ENCODE results near the gene IRF5.

Gene IRF5

DNA sequence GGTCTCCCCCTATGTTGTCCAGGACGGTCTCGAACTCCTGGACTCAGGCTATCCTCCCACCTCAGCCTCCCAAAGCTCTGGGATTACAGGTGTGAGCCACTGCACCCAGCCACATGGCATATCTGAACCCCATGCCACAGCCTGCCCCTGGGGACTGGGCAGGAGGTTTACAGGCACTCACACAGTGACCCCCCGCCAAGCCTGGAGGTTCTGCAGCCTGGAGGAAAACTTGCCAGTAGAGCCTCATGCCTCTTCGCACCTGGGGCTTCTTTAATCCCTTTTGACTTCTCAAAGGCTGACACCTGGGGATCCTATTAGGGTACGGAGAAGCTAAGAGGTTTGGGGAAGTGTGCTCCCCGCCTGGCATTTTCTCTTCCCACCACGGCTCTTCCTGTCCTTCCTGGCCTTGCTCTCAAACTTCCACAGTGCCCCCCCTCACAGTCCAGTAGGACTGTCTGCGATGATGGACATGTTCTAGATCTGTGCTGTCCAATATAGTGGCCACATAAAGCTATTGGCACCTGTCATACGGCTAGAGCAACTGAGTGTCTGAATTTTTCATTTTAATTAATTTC, 15.8 kb upstream of the IRF5 start:
- no peak for DNase-seq

DNA sequence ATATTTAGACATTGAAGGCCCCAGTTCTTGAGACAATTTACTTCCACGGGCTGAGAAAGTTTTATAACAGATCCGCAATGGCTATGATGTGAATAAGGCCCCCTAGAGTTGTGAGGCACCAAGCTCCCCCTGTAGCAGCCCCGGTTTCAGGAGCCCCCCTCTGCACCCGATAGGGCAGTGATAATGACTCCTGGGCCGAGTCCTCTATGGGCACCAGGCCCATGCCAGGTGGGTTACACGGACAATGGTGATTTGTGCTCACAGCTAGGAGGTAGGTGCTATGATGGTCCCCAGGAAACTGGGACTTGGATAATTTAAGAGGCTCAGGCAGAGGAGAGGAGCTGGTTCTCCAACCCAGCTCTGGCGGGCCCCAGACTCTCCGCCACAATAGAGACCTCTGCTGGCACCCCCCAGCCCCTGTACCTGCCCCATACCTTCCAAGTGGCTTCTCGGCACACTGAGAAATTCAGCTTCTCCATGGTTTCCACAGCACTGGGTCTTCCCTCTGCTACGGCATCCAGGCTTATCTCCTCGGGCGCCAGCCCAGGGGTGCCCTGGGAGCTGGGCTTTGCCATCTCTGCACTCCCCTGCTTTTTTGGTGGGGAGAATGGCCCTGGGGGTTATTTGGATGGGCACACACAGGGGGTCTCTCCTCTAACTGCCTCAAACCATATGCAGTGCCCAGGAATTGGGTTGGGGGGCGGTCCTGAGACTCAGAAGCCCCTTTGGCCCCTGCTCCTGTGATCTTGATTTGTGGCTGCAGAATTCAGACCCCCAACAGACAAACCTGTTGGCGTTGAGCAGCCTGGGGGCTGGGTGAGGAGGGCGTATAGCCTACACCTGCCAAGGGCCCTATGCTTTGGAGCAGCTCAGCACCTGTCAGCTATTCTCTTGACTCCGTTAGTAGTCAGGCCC, 15.0 kb upstream of the IRF5 start:
- DNase-seq = no peak

DNA sequence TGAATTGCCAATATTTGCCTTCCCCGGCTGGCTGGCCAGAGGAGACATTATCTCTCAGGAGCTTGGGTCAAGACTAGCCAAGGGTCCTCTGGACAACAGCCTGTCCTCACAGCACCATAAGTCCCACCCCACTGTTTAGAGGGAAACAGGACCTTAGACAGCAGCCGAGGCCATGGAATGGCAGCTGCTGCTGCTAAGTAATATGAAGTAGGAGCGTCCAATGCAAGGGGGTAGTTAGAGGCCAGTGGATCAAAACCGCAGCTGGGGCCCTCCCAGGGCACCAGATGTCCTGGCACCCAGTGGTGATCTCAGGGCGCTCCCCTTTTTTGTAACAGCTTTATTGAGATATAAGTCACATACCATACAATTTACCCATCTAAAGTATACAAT, 14.3 kb upstream of the IRF5 start:
- DNase-seq = no peak

DNA sequence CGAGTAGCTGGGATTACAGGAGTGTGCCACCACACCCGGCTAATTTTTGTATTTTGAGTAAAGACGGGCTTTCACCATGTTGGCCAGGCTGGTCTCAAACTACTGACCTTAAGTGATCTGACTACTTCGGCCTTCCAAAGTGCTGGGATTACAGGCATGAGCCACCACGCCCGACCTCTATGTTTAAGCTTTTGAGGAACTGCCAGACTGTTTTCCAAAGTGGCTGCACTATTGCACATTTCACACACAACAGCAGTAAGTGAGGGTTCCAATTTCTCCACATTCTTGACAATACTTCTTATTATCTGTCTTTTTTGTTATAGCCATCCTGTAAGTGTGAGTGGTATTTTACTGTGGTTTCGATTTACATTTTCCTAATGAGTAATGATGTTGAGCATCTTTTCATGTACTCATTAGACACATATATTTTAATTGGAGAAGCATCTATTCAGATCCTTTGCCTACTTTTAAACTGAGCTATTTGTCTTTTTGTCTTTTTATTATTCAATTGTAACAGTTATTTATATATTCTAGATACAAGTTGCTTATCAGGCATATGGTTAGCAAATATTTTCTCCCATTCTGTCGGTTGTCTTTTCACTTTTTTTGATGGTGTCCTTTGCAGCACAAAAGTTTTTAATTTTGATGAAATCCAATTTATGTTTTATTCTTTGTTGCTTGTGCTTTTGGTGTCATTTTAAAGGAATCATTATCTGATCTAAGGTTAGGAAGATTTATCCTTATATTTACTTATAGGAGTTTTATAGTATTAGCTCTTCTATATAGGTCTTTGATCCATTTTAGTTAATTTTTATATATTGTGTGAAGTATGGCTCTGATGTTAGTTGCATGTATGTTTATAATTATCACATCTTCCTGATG, 12.8 kb upstream of the IRF5 start:
- no peak for DNase-seq

DNA sequence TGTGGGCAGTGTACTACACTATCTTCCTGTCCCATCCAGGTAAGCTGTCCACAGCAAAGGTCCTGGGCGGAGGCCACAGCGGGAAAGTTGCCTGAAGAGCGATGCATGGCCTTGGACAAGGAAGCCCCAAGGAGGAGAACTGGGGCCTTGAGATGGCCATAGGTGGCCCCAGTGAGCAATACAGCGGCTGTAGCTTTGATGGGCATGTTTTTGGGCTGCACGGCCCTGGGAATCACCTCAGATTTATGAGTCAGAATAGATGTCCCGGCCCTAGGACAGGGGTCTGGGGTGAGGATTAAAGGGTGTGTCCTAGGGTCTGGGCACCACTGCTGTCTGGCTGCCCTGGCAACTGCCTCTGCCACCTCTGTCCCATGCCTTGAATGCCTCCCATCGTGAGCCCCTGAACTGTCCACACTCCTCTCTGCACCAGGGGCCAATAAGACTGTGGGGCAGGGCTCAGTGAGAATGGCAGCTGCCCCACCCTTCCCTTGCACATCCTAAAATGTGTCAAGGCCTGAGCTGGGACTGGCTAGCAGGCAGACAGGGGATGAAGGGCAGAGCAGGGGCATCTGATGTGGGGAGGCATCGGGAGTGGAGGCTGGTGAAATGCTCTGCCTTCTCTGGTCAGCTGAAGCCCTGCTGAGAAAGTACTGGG, 9.4 kb upstream of the IRF5 start:
- DNase-seq = no peak

DNA sequence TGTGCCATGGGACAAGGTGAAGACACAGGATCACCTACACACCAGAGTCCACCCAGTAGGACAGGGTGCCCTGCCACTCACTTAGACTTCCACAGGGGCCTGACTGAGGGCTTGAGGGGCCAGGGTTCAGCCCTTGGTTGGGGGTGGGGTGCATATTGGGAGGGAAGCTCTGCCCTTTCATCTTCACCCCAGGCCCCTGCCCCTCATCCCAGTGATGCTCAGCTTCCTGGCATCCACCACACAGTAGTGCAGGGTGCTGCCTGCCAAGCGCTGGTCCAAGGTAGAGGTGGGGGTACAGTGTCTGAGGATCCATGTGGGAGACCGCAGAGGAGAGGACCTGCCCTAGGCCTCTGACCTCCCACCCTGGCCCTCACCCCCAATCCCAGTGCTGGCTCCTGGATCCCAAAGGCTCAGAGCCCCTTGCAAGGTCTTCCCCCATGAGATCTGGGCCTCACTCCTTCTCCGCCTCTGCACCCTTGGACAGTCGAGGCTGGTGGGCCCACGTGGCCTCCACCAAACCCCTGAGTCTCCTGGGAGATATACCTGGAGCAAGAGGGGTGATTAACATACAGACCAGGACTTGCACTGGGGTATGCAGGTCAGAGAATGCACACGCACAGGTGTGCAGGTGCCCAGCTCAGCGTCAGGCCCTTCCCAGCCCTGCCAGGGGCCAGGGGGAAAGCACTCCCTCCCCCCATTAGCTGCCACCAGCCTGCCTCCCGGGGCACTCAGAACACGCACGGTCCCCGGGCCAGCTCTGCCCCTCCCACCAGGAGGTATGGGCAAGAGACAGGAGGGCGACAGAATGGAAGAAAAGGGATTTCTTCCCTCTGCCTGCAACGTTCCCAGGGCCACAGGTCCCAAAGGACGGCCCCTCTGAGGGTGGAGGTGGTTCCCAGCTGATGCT, 8.6 kb upstream of the IRF5 start:
- no peak for DNase-seq

DNA sequence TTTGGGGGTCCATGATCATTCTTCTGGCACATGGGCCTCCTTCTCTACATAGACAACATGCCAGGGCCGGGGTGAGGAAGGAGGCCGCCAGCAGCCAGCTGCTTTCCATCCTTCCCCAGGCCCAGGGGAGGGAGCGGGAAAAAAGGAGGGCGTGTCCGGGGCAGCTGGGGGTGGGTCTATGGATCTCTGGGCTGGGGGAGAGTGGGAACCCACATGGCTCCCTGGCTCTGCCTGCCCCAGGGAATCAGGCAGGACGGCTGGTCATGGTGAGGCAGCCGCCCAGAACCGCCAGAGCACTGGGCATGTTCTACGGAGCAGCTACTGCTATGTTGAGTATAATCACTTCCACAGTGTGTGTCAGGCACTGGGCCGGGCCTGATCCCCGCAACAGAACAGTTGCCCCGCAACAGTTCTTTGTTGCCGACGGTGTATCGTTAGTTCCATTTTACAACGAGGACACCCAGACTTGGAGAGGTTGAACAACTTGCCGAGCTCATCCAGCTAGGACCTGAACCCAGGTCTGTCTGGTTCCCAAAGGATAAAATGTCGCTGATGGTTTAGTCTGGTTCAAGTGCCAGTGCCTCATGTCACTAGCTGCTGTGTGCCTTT, 6.4 kb upstream of the IRF5 start:
- no peak for DNase-seq

DNA sequence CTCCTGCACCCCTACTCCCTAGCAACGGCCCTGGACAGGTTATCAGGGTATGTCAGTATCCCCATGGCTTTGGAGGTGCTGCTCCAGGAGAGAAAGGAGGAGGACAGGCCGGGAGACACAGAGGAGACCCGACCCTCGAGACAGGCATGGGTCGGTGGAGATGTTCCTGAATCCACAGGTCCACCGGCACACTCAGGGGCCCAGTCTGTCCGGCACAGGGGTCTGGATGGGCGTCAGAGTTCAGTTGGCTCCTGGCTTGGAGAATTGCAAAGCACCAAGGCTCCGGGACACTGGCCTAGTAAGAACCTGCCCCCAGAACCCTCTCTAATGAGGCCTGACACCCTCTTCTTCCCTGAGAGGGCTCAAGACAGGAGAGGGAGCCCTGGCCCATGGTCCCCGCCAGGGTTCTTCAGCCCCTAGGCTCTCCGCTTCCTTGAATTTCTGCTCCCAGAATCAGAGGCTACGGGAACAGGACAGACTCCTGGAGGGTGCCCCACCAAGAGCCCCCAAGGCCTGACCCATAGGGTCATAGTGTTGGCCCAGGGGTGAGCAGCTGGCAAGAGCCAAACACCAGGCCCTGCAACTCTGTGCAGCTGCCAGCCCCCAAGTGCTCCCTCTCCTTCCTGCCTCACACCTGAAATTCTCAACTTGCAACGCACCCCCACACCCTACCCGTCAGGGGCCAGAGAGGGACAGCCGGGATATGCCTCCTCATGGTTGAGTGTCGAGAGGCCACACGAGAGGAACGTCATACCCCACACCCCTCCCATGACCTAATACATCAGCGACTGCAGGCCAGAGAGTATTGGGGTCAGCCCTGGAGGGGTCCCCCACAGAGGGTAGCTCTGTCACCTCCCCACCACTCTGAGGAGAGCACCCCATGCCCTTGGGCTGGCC, 5.5 kb upstream of the IRF5 start:
- DNase-seq = no peak

DNA sequence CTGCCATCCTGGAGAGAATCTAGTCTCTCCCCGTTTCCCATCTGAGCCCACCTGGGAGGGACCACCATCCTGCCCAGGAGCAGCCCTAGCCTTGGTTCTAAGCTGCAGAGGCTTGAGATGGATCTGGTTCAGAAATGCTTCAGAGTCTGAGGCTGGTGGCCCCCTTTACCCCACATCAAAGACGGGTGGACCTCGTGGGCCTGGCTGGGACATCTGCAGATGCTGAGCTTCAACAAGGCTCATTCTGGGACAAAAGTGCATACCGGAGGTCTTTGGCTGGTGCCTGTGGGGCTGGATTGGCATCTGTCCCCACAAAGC, 4.9 kb upstream of the IRF5 start:
- no peak for DNase-seq

DNA sequence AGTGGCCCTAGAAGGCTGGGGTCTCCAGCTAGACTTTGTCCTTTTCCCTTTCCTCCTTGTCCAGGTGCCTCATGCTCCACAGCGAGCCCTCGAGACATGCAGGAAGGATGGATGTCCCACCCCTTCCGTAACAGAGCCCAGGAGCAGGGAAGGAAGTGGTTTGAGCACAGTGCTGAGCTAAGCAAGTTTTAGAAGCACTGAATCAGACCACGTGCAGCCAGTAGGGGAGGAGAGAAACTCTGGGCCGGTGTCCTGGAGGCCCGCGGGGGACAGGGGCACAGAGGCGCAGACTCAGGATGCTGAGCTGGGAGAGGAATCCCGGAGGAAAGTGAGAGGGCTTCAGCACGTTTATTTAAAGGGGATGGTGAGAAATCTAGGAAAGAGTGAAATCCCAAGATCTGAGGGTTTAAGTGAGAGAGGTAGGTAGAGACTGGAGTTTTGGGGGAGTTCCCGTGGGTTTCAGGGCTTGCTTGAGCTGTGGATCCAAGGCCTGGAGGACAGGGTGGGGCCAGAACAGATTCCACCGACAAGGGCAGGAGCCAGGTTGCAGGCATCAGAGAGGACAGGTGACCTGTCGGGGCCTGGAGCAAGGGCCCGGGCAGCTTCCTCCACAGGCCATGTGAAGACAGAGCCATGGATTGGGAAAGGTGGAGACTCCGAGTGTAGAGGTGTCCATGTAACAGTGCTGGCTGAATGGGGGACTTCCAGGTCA, 4.4 kb upstream of the IRF5 start:
- peak; percentile 52 for DNase-seq

DNA sequence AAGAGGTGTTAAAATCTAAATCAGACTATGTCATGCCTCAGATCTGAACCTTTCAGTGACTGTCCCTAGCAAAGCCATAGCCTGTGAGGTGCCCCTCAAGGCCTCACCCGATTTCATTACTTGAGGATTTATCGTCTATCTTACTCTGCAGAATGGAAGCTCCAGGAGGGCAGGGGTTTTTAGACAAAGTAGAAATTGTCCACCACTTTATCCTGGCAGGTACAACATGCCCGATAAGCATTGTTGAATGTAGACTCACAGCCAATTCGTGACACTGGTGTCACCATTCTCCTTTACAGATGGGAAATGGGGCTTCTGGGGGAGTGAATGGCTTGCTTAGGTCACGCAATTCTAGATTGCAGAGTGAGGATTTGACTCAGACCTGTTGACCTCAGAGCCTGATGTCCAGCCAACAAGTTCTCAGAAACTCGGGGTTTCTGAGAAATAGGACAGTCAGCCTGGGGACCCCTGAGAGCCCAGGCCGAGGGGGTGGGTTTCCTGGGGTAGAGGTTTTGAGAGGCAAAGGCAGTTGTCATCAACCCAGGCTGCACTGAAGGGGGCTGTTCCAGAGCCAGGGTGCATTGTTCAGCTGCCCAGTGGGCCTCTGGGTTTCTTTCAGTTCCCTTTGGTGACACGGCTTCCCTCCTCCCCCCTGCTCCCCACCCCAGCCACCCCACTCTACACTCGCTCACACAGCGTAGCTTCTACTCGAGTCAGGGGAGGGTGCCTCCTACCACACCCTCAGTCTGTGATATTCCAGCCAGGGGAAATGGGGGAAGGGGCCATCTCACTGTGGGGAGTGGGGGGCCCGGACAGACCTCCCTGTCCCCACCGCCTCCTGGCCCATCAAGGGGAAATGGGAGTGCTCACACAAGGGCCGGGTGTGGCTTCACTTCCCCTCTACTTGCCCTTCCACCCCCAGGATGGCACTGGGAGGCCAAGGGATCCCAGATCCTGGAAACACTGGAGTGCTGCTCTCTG, 3.1 kb upstream of the IRF5 start:
- DNase-seq = peak; percentile 50

DNA sequence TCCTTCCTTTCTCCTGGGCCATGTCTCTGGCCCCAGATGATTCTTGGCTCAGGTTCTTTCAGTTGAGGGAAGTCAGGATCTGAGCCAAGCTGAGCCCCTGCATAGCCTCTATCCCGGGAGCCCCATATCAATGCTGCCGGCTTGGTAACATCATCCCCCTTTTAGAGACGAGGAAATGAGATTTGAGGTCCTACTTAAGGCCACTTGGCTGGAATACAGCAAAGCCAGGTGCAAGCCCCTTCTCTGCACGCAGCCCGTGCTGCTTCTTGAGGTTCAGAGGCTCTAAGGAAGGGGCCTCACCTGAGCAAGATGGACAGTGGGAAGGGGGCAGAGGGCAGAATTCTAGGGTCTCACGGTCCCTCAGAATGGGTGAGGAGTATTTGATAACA, 2.4 kb upstream of the IRF5 start:
- DNase-seq = no peak

DNA sequence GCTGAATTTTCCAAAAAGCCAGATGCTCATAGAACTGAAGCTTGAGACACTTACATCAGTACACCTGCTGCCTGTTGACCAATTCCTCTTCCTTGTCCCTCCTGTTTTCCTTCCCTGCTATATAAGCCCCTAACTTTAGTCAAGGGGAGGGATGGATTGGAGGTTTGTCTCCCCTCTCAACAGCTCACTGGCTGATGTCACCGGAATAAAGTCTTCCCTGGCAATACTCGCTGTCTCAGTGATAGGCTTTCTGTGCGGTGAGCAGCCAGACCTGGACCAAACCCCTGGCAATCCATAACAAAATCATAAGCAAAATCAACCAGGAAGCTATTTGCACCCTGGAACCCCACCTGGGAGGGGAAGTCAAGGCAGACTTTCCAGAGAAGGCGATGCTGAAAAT, 929 bp upstream of the IRF5 start:
- DNase-seq = no peak

DNA sequence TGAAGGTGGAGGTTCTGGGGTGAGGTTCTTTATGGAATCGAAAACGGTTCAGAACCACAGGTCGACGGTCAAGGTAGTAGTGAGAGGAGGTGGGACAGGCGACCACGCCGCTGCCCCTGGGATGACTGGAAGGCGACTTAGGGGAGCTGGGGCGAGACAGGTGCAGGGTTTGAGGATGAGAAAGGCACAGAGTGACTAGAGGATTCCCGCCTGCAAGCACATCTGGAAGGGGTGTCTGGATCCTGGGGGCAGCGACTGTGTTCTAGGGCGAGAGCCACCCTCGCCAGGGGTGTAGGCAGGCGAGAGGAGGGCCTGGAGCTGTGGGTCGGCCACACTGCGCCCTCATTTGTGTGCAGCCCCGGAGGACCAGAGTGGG, 468 bp upstream of the IRF5 start:
- no peak for DNase-seq

DNA sequence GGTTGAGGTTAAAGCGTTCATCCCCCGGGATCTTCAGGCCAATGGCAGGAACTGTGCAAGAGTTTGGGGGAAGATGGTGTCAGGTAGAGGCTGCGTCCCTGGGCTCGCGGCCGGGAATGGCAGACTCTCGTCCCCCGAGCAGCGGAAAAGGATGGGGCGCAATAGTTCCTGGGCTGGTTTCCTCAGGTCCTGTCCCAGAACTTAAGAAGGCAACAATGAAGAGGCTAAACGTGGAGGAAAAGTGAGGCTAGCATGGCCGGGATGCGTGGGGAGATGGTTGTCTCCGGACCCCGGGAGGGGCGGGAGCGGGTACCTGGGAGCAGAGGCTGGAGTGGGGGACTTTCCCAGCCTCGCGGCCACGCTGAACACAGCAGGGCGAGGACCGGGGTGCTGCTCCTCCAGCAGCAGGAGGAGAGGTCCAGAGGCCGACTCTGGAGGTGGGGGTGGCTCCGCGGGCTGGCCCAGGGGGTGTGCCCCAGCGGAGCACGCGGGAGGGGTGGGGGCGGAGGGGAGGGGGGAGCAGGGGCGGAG, 882 bp downstream of the IRF5 start:
- no peak for DNase-seq

DNA sequence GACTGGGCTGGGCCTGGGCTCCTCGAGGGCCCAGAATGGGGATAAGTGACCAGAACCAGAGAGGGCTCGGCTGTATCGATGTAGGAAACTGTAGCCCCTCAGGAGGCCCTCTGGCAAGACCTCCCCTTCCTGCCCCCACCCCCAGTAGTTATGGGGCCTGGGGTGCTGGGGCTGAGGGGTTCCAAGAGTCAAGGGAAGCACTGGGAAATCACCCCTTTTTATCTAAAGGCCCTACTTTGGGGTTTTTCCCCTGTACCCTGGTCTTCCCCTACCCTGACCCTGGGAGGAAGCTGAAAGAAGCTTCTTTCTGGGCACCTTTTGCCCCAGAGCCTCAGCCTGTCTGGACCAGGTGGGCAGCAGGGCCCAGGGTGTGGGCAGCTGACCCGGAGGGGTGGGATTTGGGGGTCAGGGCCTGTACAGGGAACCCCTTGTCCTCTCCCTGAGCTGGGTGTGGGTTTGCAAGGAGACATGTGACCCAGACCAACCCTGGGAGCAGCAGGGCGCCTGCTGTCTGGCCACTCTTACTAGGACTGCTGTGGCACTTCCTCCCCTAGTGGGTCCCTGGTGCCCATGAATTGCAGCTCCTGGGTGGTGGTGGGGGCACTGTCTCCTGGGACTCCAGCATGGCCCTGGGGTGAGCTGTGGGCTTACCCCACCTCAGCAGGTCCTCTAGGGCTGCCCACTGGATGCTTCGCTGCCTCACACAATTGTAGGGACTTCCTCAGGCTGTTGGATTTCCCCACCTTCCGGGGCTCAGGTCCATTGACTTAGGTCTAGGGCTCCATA, 1.5 kb downstream of the IRF5 start:
- peak; percentile 50 for DNase-seq

DNA sequence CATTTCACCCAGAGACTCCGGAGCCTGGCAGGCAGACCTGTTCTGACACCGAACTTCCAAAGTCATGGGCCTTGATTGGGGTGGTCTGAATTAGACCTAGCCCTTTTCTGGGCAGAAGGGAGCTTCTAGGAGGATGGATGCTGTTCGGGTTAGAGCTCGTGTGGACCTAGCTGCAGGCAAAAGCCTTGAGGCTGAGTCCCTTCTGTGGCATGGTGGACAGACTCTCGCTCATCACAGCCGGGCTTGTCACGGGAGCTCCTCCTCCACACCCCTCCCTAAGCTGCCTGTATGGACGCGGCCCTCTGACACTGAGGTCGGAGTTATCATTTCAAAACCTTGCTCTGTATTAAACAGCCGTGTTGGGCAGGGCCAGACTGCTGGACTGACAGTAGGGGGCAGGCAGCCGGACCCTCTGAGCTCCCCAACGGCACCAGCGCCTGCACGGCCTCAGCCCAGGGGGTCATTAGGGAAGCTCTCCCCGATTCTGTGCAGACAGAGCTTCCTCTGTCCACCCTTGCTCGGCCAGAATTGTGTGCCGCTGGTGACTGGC, 2.2 kb downstream of the IRF5 start:
- DNase-seq = peak; percentile 29
